HG03520 (cell line): ENCODE results near the gene AUNIP.

Experiments
- ATAC-seq: cut with Tn5 transposase; IDR thresholded peaks from one replicate; pipeline ENCODE4 v1.9.1; 2021; ENCODE audit warnings: mild to moderate bottlenecking, moderate library complexity; ENCODE audit not compliant: unreplicated experiment

AUNIP gene

DNA sequence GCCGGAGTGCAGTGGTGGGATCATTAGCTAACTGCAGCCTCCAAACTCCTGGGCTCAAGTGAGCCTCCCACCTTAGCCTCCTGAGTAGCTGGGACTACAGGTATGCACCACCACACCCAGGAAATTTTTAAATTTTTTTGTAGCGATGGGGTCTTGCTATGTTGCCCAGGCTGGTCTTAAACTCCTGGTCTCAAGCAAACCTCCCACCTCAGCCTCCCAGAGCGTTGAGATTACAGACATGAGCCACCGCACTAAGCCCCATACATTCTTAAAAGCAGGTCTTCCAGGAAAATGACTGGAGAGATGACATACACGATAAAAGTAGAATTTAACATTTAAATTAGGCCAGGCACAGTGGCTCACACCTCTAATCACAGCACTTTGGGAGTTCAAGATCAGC lies 26.1 kb downstream of the AUNIP start:
- no peak for ATAC-seq

- ATAC-seq = no peak
Observed at GRCh38 chr1:25832336-25833037, 26.8 kb downstream of the AUNIP start.

DNA sequence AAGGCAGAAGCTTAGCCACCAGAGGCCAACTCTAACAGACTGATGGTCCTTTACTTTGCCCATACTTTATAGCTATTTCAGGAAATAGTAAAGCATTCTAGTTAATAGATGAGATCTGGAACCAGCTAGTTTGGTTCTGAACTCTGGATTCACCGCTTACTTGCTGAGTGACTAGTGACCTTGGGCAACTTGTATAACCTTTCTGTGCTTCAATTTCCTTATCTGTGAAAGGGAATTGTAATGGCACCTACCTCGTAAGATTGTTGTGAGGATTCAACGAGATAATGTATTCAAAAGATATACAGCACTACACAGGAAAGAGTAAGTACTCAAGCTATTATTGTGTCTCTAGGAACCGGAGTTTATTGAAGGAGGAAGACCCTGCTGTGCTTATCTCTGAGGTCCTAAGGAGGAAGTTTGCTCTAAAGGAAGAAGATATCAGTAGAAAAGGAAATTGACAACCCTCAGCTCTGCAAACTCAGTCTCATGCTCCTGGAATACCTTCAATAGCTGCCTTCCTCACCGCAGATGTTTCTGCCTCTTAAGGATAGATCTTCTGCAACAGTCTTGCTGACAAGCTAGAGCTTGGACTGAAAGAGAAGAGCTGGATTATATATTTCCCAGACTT lies 27.6 kb downstream of the AUNIP start:
- ATAC-seq = no peak

DNA sequence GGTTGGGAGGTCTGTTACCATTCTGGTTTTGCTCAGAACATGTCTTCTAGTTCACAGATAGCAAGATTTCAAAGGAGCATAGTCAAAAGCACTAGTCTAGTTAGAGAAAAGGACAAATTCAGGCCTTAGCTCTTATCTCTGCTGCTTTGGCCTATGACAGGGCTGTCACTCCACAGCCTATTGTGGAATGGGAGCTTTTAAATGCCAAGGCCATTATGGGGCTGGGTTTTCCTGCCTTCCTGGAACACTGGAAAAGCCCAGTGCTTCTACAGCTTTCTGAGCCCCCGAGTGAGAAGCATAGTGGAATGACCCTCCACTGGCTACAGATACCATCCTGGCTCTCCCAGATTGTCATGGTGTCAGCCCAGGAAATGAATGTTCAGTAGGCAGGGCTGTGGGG lies 30.2 kb downstream of the AUNIP start:
- no peak for ATAC-seq

DNA sequence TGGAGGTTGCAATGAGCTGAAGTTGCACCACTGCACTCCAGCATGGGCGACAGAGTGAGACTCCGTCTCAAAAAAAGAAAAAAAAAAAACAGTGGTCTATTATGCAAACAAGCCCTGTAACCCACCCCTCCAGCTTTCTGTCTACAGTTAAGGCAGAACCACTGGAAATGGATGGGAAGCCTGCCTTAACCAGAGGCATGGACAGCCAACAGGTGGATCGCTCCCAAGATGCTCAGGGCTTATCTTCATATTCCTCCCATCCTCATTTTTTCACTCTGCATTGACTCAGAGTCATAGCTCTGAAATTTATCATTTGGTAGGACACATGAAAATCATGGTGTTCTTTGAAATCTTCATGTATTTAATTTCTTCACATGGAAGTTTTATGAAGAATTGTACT lies 30.8 kb downstream of the AUNIP start:
- ATAC-seq = no peak

DNA sequence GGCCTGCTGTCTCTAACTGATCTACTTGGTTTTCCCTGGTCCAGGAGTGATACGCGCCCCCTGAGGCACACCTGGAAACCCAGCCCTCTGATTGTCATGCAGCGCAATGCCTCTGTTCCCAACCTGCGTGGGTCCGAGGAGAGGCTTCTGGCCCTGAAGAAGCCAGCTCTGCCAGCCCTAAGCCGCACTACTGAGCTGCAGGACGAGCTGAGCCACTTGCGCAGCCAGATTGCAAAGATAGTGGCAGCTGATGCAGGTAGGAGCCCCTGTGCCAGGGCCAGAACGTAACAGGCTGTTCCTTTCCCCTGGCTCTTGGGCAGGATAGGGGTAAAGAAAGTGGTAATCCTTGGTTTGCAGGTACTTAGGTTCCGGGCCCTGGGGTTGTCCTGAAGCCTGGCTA lies 32.7 kb downstream of the AUNIP start:
- no peak for ATAC-seq

DNA sequence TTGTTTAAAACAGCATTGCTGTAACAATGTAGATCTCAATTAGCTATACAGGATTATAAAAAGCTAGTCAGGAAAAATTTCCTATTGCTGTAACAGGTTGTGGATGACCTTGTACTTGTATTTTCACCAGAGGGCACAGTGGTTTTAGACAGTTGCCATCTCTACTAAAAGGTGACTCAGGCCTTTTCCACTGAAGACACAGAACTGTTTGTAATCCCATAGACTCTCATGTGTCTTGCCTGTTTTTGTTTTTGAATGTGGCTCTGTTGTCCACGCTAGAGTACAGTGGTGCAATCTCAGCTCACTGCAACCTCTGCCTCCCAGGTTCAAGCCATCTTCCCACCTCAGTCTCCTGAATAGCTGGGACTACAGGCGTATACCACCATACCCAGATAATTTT lies 33.7 kb downstream of the AUNIP start:
- no peak for ATAC-seq

DNA sequence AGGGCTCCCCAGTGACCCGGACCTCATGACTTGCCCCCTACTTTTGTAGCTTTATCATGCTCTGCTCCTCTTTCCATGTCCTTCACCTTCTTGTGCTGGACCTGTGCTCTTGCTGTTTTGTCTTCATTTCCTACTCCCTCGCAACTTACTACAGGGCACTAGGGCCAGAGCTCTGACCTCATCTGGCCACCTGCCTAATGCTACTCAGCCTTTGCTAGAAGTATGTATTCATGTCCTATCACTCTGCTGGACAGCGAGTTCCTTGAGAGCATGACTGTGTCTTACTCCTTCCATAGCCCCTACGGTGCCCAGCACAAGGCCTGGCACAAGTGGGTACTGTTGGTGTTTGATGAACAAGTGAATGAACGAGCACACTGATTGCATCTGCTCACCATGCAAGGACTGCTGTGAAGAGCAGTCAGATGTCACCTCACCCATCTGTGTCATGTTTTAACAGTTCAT lies 37.6 kb downstream of the AUNIP start:
- ATAC-seq = no peak

DNA sequence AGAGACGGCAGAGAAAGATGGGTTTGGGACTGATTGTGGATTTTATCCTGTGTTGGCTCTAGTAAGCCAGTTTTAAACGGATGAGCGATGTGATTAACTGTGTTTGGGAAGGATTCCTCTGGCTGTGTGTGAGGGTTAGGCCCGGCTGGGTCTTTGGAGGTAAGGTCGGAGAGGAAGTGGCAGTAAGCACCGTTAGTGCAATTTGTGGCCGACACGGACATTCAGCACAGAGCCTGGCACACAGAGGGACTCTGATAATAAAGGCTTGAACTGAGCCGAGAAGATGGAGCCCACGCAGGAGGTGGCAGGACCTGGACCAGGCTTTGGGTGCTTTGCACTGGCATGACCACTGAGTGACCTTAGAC lies 38.2 kb downstream of the AUNIP start:
- ATAC-seq = no peak

DNA sequence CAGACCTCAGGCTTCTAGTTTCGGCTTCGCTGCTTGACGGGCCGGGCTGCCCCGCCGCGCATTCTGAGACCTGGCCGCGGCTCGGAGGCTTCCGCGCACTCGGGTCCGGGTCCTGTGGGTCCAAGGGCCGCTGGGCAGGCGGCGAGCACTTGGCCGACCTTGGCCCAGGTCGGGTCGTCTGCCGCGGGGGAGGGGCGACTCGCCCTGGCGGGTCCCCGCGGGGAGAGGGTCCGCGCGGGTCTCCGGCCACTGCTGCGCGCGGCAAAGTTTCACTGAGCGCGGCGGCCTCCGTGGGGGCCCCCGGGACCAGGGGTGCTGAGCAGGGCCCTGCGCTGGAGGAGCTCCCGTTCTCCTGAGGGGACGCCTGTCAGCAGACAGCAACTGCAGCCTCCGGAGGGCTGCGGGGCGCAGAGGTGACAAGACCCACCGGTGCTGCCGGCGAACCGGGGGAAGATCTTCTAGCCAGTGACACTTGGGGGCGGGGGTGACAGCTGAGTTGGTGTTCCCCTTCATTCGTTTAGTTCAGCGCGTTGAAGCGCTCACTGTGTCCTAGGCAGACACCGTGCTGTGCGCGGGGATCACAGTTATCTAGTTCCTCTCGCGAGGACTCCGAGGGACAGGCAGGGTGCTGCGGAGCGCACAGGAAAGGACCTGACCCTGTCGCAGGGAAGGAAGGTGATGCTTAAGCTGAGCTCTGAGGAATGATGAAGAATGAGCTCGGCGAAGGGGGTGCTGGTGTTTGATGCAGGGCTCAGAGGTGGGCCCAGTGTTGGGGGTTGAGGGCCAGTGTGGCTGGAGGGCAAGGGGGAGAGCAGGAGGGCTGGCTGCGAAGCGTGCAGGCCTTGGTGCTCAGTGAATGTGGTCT lies 38.8 kb downstream of the AUNIP start:
- ATAC-seq = peak; percentile 40

DNA sequence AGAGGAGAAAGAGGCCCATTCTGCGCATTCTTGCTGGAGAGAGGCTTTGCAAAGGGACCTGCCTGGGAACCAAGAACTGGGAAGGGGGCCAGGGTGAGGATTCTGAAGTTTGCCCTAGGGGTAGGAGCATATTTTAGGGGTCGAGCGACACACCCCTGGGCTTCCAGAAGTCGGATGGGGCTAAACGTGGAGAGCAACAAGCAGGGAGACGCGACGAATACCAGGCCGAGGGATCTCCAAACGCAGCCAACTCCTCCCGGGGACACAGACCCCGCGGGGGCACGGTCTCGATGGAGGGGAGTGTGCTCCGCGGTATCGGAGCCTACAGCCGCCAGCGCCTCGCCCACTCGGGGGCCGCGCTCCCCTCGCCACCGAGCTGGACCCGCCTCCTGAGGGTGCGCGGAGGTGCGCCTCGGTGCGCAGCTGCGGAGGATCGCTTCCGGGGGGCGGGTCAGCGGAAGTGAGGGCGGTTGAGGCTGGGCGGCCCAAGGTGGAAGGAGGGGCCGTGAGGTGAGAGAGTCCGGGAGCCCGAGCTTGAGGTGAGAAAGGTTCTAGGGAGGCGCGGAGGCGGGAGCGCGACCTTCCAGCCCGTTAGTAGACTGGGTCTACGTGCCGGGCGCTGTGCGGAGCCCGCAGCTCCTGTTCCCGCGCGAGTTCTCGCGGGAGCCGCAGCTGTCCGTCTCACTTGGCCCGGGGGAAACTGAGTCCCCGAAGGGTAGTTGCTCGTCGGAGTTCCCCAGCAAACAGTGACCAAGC lies 39.6 kb downstream of the AUNIP start, which contains the start of gene MTFR1L:
MTFR1L (plus strand) TSS at position 464 of the 756 bp plus-strand sequence. CDS start 3,151 bp downstream, outside the sequence.
- ATAC-seq = peak; percentile 74

- no peak for ATAC-seq
Observed at GRCh38 chr1:25818569-25818968, 40.7 kb downstream of the AUNIP start.

DNA sequence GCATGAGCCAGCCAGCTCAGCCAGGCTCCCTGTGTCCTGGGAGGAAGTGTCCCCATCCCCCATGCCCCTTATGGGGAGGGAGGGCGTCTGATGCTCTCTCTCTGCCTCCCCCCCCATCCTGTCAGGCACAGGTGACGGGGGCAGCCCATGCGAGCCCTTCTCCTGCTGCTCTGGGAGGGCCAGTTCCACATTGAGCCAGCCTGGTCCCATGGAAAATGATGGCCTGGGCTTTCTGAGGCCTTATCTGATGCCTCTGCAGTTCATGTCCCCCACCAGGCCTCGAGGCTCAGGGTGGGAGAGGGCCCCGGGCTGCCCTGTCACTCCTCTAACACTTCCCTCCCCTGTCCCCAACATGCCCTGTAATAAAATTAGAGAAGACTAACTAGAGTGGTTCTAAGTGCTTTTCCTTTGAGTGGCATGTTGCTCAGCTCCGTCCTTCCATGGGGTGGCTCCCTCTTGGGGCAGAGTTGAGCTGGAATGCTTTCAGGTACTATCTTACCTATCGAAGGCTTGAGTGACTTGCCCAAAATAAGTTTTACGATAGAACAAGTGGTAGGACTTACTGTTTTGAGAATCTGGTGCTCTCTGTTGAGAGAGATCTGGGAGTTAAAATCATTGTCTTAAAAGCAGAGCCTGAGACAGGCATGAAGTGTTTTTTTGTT lies 41.3 kb downstream of the AUNIP start:
- ATAC-seq = no peak

DNA sequence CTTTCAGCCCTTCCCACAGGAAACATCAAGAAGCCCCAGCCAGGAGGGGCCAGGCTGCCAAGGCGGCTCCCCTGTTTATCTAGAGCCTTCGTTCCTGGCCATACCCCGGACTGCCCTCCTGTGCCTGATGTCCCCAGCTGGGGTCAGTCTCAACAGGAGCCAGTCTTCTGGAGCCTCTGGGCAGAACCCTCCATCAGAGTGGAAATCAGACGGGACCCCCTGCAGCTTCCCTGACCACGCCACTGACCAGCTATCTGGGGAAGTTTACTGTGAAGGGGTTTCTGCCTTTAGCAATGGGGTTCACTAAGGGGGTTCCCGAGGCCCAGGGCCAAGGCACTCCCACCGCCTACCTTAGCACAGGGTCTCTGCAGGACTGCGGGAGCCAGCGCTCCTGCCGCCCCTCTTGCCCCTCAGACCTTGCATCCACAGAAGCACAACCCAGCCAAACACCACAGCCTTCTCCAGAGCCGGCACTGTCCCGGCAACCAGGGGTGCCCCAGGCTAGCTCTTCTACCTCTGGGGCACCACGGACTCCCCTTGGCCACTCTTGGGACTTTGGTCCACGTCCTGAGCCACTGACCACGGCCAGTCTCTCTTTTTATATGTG lies 43.0 kb downstream of the AUNIP start:
- ATAC-seq = no peak

DNA sequence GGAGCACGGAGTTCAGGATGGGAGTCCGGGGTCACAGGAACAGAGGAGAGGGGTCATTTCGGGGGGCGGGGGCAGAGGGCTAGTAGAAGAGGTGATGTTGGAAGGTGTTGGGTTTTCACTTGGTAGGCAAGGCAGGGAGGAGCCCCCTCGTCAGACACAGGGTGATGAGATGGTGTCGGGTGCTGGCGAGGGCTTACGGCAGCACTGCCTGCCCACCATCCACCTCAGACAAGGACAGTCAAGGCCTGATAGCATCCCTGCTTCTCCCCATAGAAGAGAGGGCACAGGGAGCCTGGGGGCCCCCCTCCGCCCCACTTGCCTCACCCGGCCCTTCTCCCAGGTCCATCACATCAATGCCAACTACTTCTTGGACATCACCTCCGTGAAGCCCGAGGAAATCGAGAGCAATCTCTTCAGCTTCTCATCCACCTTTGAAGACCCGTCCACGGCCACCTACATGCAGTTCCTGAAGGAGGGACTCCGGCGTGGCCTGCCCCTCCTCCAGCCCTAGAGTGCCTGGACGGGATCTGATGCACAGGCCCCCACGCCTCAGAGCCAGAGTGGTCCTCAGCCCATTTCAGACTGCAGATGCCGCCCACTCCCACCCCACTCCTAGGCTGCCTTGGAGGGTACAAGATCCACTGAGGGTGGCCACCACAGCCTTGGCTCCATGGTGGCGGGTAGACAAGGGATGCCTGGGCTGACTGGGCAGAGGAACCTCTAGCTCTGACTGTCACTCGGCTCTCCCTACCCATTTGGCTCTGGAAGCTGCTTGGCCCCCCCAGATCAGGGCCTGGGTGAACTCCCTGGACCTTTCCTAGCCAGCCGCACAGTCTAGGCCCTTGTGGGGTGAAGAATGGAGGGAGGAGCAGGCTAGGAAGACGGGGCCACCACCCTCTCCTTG lies 43.8 kb downstream of the AUNIP start:
- no peak for ATAC-seq

DNA sequence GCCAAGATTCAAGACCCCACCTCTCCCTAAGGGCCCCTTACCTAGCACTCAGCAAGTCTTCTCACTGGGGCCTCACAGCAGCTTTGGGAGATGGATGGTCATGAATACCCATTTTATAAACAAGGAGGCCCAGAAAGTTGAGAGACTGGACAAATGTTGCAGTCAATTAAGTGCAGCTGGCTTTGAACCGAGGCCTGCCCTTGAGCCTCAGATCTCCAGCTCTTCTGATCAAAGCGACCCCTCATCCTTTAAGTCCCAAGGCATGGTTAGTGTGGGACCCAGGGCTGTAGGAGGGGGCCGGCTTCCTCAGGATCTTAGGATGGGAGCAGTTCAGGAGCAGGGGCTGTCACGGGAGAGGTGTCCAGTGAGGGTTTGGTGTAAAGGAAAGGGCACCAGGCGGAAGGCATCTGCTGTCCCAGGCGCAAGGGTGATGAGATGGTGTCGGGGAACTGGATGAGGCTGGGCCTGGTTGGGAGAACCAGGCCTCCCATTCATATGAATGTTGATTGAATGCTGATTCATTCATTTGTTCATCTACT lies 44.6 kb downstream of the AUNIP start:
- ATAC-seq = no peak

- ATAC-seq = no peak
Observed at GRCh38 chr1:25813734-25814471, 45.4 kb downstream of the AUNIP start.
